Neutrophil (primary cell): ENCODE results near the gene ADCY1.

Experiments
- H3K27ac ChIP-seq: fragments of 200-600 bp; sonication (generic); 2 replicates; pipeline ENCODE4 v1.5.1; 2016; ENCODE audit warnings: mild to moderate bottlenecking, moderate library complexity
- H3K27me3 ChIP-seq: fragments of 200-600 bp; sonication (generic); 2 replicates; pipeline ENCODE4 v1.6.0; 2016; ENCODE audit warnings: mild to moderate bottlenecking
- H3K36me3 ChIP-seq: fragments of 200-600 bp; sonication (generic); 2 replicates; pipeline ENCODE4 v1.5.1; 2017
- H3K4me1 ChIP-seq, 2 experiments: fragments of 200-600 bp in 1 of 2; sonication (generic) in 1 of 2; 1 replicate in 1 of 2; 2 replicates in 1 of 2; pipeline versions ENCODE4 v1.5.1 to v1.6.1; 2013 to 2016; ENCODE audit warnings: low read depth in 1 of 2, low read length in 1 of 2, mild to moderate bottlenecking in 1 of 2, moderate library complexity in 1 of 2; ENCODE audit not compliant: control insufficient read depth in 1 of 2, insufficient read depth in 1 of 2
- H3K4me3 ChIP-seq, 2 experiments: fragments of 200-600 bp in 1 of 2; sonication (generic) in 1 of 2; 1 replicate in 1 of 2; 2 replicates in 1 of 2; pipeline ENCODE4 v1.5.1; 2013 to 2016; ENCODE audit warnings: low read depth in 1 of 2, low read length in 1 of 2, mild to moderate bottlenecking in 1 of 2, moderate library complexity in 1 of 2
- H3K9me3 ChIP-seq: fragments of 200-600 bp; sonication (generic); 2 replicates; pipeline ENCODE4 v1.5.1; 2016
- CTCF ChIP-seq: fragments of 200-600 bp; sonication (generic); IDR thresholded peaks from 2 replicates; pipeline ENCODE4 v1.5.1; 2016; ENCODE audit warnings: antibody characterized with exemption

The ADCY1 gene

GRCh38 chr7:45627691-45628456 lies 53.7 kb downstream of the ADCY1 start:
- no peak overlapping the region for H3K27ac ChIP-seq
- H3K9me3 ChIP-seq: no peaks in the 10 kb centered on the region
- TF ChIP-seq CTCF: no peak
- no peaks in the 10 kb centered on the region for H3K36me3 ChIP-seq
- no peaks in the 10 kb centered on the region for H3K4me1 ChIP-seq
- no peak overlapping the region for H3K4me3 ChIP-seq
- no peaks in the 10 kb centered on the region for H3K27me3 ChIP-seq

DNA sequence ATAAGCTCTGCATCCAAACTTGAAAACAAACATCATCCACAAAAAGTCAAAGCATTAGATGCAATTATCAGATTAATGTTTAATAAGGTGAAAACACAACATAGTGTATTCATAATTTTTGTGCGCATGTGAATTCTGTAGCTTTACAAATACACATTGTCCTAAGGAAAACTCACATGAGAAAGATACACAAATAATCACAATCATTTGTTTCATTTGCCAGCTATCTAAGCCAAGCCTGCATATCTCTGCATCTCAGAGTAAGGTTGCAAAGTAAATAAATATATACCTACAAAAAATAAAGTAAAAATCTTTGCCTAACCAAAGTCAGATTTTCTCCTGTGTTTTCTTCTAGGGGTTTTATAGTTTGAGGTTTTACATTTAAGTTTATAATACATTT lies 57.4 kb downstream of the ADCY1 start:
- no peak overlapping the region for H3K27ac ChIP-seq
- no peak for TF ChIP-seq CTCF
- no peaks in the 10 kb centered on the region for H3K36me3 ChIP-seq
- no peaks in the 10 kb centered on the region for H3K27me3 ChIP-seq
- no peaks in the 10 kb centered on the region for H3K4me1 ChIP-seq
- H3K9me3 ChIP-seq: no peaks in the 10 kb centered on the region
- no peak overlapping the region for H3K4me3 ChIP-seq

- Histone ChIP-seq H3K9me3 (no peaks in the 10 kb centered on the region), H3K36me3 (no peaks in the 10 kb centered on the region), H3K4me3 (no peak overlapping the region), H3K4me1 (no peaks in the 10 kb centered on the region), H3K27me3 (no peaks in the 10 kb centered on the region), H3K27ac (no peak overlapping the region)
- TF ChIP-seq CTCF: no peak
Observed at GRCh38 chr7:45636733-45637132, 62.6 kb downstream of the ADCY1 start.

- no peaks in the 10 kb centered on the region for H3K9me3 ChIP-seq
- no peak overlapping the region for H3K27ac ChIP-seq
- TF ChIP-seq CTCF: no peak
- no peaks in the 10 kb centered on the region for H3K36me3 ChIP-seq
- H3K27me3 ChIP-seq: no peaks in the 10 kb centered on the region
- no peaks in the 10 kb centered on the region for H3K4me1 ChIP-seq
- H3K4me3 ChIP-seq: no peak overlapping the region
Observed at GRCh38 chr7:45638916-45639315, 64.7 kb downstream of the ADCY1 start.

DNA sequence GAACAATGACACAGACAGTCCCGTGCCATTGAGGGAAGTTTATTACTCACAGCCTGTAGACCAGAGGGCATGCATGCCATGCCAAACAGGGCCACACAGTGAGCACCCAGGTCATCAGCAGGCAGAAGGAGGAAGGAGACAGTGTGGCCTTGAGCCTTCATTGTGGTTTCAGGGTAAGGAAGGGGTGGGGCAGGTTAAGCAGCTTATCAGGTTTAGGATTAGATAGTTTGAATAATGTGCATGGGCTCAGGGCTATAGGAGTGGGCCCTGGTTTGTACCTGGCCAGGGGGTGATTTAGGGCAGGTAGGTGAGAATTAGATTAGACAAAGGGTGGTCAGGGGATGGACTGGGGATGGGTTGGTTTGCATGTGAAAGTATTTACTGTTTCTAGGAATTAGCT lies 67.9 kb downstream of the ADCY1 start:
- no peaks in the 10 kb centered on the region for H3K4me1 ChIP-seq
- no peaks in the 10 kb centered on the region for H3K27me3 ChIP-seq
- H3K36me3 ChIP-seq: no peaks in the 10 kb centered on the region
- TF ChIP-seq CTCF: no peak
- no peak overlapping the region for H3K4me3 ChIP-seq
- no peaks in the 10 kb centered on the region for H3K9me3 ChIP-seq
- H3K27ac ChIP-seq: no peak overlapping the region
